Subcutaneous adipose tissue (tissue), 4 donors: ENCODE results near the gene CMIP. TPM values are rescaled to one million over a fixed set of nuclear protein-coding genes. Genes with fewer than 3 reads are reported as not detected.

Source experiments
- CTCF ChIP-seq: fragments of 450-650 bp; IDR thresholded peaks from one replicate; pipeline ENCODE4 v1.5.1; 2016; ENCODE audit warnings: low read depth, mild to moderate bottlenecking, control low read depth, antibody characterized with exemption, moderate library complexity
- total RNA-seq, 4 donors: library from RNA; depleted of rRNA; stranded (reverse); fragments of >200 nt; gene quantifications; one replicate each; pipeline ENCODE4 v1.1.0, GENCODE V29; 2016

Gene CMIP
- total RNA-seq, 4 donors from 2014 or later = 19.9 to 40.3 (median 26.0) TPM

DNA sequence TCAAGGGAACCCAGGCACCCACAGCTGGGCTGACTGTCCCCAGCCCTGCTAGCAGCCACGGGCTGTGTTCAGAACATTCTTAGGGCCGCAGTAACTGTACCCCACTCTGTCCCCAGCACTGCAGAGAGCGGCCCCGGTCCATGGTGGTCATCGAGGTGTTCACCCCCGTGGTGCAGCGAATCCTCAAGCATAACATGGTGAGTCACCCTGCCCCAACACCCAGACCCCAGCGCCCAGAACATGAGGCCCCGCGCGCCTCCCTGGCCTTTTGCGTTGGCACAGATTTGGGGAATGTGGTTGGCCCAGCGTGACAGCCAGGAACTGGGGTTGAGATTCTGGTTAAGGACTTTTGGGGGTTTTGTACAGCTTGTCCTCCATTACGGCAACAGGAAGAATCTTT is 219.5 kb downstream of the CMIP start:
- no peak for TF ChIP-seq CTCF

DNA sequence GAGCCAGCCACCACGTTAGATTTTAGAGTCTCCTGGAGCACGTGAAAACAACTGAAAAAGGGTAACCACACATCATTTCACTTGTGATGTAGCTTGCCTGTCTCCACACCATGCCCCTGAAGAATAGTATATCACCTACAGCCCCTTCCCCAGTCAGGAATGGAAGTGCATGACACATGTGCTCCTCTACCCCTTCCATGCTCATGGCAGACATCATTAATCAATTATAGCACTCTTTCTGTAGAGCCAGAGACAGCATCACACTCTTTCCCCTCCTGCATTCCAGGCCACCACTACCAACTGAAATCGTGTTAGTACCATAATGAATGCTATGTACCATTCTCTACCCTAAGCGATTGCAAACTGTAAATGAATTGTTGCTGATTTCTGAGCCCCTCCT is 221.0 kb downstream of the CMIP start:
- no peak for TF ChIP-seq CTCF

DNA sequence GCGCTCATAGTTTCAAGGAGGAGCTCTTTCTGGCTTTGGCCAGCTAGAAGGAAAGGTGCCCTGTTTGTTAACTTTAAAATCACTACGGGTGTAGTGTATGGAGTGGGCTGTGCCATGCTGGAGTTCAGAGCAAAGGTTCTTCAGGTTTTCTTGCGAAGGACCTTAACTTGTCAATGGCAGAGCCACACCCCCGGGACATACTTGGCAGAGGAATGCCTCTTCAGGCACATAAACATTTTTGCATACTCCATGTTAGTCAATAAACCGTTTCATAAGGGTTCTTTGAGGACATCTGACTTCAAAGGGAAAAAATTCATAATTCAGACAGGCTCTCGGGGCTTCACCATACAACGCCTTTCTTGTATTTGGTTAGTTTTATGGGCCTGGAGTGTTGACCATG is 221.5 kb downstream of the CMIP start:
- TF ChIP-seq CTCF = no peak

DNA sequence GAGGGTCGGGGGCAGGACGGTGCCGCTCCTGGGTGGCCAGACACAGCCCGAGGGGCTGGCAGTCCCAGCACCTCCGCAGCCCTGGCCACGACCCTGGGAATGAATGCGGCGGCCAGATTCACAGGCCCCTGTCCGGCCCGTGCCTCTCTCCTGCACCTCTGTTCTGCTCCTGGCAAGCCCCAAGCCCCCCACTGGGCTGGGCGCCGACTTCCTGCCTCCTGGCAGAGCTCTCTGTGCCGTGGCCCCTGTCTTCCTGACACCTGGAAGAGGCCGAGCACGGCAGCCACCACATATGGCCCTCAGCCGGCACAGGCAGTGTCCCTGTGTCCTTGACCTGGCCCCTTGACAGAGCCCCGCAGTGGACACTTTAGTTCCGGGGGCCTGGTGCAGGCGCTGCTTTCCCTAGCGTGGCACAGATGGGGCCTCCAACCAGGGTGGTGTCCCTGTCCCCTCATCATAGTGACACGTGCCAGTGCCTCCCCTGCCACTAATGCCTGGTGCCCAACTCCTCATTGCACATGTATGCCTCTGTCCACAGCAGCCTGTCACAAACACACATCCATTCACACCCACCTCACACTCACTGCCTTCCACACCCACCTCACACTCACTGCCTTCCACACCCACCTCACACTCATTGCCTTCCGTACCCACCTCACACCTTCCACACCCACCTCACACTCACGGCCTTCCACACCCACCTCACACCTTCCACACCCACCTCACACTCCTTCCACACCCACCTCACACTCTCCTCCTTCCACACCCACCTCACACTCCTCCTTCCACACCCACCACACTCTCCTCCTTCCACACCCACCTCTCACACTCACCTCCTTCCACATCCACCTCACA is 223.9 kb downstream of the CMIP start:
- TF ChIP-seq CTCF = no peak

DNA sequence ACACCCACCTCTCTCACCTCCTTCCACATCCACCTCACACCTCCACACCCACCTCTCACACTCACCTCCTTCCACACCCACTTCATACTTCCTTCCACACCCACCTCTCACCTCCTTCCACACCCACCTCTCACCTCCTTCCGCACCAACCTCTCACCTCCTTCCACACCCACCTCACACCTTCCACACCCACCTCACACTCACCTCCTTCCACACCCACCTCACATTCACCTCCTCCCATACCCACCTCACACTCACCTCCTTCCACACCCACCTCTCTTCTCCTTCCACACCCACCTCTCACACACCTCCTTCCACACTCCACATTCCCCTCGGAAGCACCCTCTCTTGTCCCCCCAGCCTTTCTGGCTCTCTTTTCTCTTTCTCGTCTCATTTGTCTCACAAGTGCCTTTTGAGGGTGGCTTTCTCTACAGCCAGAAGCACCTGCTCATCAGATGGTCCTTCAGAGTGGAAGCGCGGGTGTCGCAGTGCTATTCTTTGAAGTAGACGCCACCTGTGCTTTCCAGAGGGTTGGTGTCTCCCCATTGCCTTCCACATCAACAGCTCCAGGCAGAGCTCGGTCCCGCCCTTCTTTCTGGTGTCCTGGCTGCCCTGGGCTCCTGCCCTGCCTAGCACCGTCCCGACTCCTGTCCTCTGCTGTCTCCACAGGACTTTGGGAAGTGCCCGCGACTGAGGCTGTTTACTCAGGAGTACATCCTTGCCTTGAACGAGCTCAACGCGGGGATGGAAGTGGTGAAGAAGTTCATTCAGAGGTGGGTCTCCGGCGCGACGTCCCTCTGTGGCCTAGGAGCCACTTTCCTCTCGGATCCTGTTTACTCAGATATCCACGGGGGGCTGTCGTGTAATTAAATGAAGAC is 225.1 kb downstream of the CMIP start:
- no peak for TF ChIP-seq CTCF

GRCh38 chr16:81671738-81672597 is 227.4 kb downstream of the CMIP start:
- TF ChIP-seq CTCF = no peak
